GM20000 (cell line): Measurements from ENCODE around the gene TNFRSF14.
"Not testable (repeated sequence)": the region's sequence is repeated elsewhere in the genome, so short reads cannot be mapped to it uniquely, and the experiment has no call there.

Experiments used
- DNase-seq: peaks from one replicate; pipeline ENCODE4 v3.0.0; 2012; ENCODE audit warnings: low spot score
- TF ChIP-seq, protein P1 (sequence below): IDR thresholded peaks from 2 replicates; pipeline ENCODE4 v1.5.1; 2012; ENCODE audit warnings: mild to moderate bottlenecking, control low read depth; ENCODE audit errors: extremely low read depth, missing control alignments

Gene TNFRSF14

DNA sequence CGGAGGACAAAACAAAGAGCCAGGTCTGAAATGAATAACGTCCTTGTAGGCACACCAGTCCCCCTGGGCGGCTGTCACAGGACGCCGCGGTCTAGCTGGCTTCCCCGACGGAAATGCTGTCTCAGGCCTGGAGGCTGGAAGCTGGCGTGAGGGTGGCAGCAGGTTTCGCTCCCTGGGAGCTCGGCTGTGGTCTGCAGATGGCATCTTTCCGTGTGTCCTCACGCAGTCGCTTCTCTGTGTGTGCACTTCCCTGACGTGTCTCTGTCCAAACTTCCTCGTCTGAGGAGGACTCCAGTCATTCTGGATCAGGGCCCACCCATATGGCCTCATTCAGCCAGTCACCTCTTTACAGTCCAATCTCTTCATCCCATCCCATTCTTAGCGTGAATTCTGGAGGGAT, 14.2 kb downstream of the TNFRSF14 start:
- TF ChIP-seq, protein P1, sequence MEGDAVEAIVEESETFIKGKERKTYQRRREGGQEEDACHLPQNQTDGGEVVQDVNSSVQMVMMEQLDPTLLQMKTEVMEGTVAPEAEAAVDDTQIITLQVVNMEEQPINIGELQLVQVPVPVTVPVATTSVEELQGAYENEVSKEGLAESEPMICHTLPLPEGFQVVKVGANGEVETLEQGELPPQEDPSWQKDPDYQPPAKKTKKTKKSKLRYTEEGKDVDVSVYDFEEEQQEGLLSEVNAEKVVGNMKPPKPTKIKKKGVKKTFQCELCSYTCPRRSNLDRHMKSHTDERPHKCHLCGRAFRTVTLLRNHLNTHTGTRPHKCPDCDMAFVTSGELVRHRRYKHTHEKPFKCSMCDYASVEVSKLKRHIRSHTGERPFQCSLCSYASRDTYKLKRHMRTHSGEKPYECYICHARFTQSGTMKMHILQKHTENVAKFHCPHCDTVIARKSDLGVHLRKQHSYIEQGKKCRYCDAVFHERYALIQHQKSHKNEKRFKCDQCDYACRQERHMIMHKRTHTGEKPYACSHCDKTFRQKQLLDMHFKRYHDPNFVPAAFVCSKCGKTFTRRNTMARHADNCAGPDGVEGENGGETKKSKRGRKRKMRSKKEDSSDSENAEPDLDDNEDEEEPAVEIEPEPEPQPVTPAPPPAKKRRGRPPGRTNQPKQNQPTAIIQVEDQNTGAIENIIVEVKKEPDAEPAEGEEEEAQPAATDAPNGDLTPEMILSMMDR, result no peak
- no peak for DNase-seq

DNA sequence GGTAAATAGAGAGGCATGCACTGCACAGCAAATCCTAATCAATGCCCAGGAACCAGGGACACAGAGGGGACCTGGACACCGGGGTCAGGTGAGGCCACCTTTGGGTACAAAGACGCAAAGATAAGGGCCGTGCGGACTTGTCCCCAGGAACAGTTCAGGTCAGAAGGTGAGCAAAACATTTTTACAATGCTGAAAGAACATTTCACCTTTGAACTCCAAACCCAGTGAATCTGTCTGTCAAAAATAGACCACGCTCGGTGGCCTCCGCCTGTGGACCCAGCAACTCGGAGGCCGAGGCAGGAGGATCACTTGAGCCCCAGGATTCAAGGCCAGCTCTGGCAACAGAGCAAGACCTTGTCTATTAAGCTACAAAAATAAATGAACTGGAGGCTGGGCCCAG, 15.2 kb downstream of the TNFRSF14 start:
- DNase-seq, result no peak
- TF ChIP-seq, protein P1, result no peak

DNA sequence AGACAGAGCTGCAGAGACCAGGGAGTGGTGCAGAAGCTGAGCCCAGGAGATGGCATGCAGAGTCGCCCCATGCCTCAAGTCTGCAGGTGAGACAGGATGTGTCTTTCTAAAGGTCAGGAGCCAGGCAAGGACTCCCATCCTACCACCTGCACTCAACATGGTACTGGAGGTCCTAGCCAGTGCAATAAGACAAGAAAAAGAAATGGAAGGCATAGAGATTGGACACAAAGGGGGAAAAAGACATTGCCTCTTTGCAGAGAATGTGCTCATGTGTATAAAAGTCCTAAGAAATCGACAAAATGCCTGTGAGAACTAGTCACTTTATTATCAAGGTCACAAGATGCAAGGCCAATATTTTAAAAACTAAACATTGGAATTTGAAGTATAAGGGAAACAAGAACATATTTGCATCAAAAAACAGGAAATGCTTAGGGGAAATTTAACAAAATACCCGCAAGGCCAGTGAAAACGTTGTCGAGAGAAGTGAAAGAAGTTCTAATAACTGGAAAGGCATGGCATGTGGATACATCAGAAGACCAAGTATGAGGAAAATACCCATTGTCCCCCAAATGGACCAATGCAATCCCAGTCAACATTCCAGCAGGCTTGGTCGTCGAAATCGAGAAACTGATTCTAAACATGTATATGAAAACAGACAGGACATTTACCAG, 17.2 kb downstream of the TNFRSF14 start:
- DNase-seq, result no peak
- TF ChIP-seq, protein P1, result no peak

DNA sequence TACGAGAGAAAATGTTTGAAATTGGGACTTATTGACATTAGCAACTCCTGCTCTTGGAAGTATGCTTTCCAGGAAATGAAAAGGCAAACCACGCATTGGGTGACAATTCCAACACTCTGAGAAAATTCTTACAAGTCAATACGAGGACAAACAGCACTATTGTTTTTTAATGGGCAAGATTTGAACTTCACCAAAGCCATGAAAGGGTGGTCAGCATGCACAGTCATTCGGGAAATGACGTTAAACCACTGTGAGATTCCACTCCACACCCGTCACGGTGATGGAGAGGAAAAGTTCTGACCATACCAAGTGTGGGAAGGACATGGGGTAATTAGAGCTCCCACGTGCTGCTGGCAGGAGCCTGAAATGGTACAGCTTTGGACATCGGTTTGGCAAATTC, 18.2 kb downstream of the TNFRSF14 start:
- TF ChIP-seq, protein P1, result no peak
- DNase-seq, result no peak

DNA sequence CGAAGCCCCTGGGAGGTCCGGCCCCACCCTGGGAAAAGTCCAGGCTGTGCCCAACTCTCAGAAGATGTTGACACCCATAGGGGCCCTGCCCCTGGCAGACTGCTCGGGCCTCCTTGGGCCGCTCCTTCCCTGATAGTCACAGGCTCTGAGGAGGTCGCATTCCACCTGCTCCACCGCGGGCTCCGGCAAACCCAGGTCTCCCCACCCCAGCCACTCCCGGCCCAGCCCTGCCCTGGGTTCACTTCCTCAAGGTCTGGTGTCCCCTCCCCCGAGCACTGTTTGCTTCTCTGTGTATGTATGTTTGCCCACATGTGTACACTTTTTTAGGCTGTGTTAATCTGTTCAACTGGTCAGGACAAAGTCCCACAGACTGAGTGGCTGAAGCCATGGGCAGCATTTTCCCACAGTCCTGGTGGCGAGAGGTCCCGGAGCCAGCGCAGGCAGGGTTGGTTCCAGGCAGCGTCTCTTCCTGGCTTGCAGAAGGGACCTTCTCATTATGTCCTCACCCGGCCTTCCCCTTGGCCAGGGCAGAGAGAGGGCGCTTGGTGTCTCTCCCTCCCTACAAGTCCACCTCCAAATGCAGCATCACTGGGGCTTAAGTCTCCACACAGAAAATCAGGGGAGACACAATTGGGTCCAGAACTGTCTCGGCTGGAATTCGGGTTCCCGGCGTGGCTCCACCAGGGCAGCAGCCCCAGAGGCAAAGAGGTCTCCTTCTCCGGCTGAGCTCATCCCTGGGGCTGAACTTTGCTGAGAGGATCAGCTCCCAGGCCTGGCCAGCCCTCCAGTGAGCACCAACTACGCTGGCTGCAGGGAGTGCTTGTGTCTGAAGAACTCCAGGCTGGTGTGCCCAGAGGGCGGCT, 19.9 kb downstream of the TNFRSF14 start:
- no peak for DNase-seq
- TF ChIP-seq, protein P1, result no peak

DNA sequence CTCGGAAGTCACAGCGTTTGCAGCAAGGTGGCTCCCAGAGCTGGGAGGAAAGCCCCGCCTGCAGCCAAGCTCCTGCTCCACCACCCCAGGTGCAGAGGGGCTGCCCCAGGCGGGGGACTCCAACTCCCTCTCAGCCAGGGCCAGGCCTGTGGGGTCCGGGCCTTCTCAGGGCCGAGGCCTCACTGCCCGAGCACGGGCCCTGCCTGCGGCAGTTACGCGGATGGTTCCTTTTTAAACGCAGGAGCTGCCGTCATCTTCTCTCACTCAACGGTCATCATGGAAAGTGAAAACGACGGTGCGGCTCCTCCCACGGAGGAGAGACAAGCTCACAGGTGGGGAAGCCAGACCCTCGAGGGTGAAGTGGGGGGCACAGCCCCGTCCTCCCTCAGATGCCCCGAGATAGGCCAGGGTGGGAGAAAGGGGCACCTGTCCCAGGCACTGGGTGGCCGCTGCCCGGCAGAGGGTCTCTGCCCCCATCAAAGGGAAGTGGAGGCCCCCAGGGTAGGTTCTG, 21.4 kb downstream of the TNFRSF14 start:
- DNase-seq, result not testable (repeated sequence)

DNA sequence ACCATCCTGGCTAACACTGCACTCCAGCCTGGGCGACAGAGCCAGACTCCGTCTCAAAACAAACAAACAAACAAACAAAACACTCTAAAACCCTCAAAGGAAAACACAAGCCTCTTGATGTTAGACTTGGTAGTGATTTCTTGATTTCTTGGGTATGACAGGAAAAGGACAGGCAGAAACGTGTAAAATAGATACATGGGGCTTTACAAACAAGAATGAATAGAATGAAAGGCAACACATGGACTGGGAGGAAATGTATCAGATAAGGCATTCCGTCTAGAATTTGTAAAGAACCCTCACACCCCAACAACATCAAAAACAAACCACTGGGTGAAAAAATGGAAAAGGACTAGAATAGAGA, 22.6 kb downstream of the TNFRSF14 start:
- DNase-seq, result no peak
- TF ChIP-seq, protein P1, result no peak
